Measurements from ENCODE around the gene PRTG.

The PRTG gene

DNA sequence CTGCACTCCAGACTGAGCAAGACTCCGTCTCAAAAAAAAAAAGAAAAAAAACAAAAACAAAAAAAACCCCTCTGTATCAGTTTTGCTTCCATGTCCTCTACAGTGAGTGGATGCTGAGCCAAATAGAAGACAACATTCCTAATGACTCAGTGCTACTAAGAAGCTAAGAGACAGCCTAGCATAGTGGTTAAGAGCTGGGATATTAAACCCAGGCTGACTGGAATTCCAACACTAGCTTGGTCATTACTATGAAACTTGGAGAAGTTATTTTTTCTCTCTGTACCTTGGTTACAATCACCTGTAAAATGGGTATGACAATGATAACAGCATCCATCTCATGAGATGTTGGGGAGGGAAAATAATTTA is 93.9 kb downstream of the PRTG start:
- peak; percentile 29 for DNase-seq (ENCODE audit: low read depth)
- no peak overlapping the region for H3K4me3 ChIP-seq (ENCODE audit: low read length)
- TF ChIP-seq, protein P1, sequence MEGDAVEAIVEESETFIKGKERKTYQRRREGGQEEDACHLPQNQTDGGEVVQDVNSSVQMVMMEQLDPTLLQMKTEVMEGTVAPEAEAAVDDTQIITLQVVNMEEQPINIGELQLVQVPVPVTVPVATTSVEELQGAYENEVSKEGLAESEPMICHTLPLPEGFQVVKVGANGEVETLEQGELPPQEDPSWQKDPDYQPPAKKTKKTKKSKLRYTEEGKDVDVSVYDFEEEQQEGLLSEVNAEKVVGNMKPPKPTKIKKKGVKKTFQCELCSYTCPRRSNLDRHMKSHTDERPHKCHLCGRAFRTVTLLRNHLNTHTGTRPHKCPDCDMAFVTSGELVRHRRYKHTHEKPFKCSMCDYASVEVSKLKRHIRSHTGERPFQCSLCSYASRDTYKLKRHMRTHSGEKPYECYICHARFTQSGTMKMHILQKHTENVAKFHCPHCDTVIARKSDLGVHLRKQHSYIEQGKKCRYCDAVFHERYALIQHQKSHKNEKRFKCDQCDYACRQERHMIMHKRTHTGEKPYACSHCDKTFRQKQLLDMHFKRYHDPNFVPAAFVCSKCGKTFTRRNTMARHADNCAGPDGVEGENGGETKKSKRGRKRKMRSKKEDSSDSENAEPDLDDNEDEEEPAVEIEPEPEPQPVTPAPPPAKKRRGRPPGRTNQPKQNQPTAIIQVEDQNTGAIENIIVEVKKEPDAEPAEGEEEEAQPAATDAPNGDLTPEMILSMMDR (IDR thresholded peaks at IDR 0.05; ENCODE audit: insufficient read depth, low read depth, low read length, missing control alignments), result no peak

- TF ChIP-seq, protein P1 (IDR thresholded peaks at IDR 0.05; ENCODE audit: insufficient read depth, low read depth, low read length, missing control alignments), result no peak
- DNase-seq (ENCODE audit: low read depth), result no peak
Measured at GRCh38 chr15:55638764-55639163, 104.2 kb downstream of the PRTG start.

DNA sequence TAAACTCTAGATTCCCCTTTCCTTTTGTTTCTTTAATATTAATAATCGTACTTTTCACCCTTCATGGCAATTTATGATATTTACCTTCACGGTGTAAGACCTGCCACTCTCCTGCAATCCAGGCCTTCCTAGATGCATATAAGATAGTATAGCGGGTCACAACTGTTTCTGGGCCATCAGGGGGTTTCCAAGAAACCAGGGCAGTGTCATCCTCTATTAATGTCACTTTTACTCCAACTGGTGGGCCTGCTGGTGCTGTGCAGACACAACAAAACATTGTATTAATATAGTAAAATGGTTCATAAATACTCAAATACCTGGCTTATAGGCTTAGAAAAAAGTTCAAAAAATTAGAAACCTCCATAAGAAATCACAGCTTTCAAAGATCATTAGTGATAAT is 105.9 kb downstream of the PRTG start:
- DNase-seq (ENCODE audit: low read depth), result no peak
- TF ChIP-seq, protein P1 (IDR thresholded peaks at IDR 0.05; ENCODE audit: insufficient read depth, low read depth, low read length, missing control alignments), result no peak
- no peak overlapping the region for H3K4me3 ChIP-seq (ENCODE audit: low read length)

More at GRCh38 chr15:55638764-55639163, 104.2 kb downstream of the PRTG start:
- H3K4me3 ChIP-seq (ENCODE audit: low read length), result no peak overlapping the region

DNA sequence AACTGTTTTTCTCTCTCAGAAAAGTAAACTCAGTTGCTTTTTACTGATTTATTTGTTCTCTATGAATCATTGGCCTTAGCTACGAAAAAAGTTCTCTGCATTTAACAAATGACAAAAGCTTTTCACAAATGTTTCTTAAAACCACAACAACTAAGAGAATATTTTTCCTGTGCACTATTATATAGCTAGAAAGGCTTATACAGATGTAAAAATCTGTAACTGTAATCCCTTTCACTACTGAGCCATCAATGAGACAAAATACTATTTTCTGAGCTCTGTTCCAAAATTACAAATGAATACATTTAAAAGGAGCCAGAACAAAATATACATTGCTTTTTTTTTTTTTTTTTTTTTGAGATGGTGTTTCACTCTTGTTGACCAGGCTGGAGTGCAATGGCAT is 109.2 kb downstream of the PRTG start:
- H3K4me3 ChIP-seq (ENCODE audit: low read length), result no peak overlapping the region
- no peak for DNase-seq (ENCODE audit: low read depth)
- TF ChIP-seq, protein P1 (IDR thresholded peaks at IDR 0.05; ENCODE audit: insufficient read depth, low read depth, low read length, missing control alignments), result no peak

- DNase-seq (ENCODE audit: low read depth), result no peak
- TF ChIP-seq, protein P1 (IDR thresholded peaks at IDR 0.05; ENCODE audit: insufficient read depth, low read depth, low read length, missing control alignments), result no peak
Measured at GRCh38 chr15:55632434-55632833, 110.5 kb downstream of the PRTG start.

GRCh38 chr15:55630858-55631257 is 112.1 kb downstream of the PRTG start:
- no peak overlapping the region for H3K4me3 ChIP-seq (ENCODE audit: low read length)
- DNase-seq (ENCODE audit: low read depth), result no peak
- TF ChIP-seq, protein P1 (IDR thresholded peaks at IDR 0.05; ENCODE audit: insufficient read depth, low read depth, low read length, missing control alignments), result no peak

More at GRCh38 chr15:55632434-55632833, 110.5 kb downstream of the PRTG start:
- H3K4me3 ChIP-seq (ENCODE audit: low read length), result no peak overlapping the region

GRCh38 chr15:55628369-55628730 is 114.6 kb downstream of the PRTG start:
- H3K4me3 ChIP-seq (ENCODE audit: low read length), result no peak overlapping the region
- DNase-seq (ENCODE audit: low read depth), result no peak
- TF ChIP-seq, protein P1 (IDR thresholded peaks at IDR 0.05; ENCODE audit: insufficient read depth, low read depth, low read length, missing control alignments), result no peak

Measured in epithelial cell of esophagus (primary cell).